ENCODE data around the gene EVC2.

GRCh38 chr4:5708449-5709206 lies at the start of gene EVC2:
- no peak; the same call in 1 of the 2 replicates for TF ChIP-seq PML (IDR thresholded peaks at IDR 0.05; ENCODE audit: low read length)
- no peak for TF ChIP-seq REST (IDR thresholded peaks at IDR 0.05; ENCODE audit: low read depth, low read length)
- no peak for TF ChIP-seq HDAC2 (IDR thresholded peaks at IDR 0.05)
- TF ChIP-seq CTCF (IDR thresholded peaks at IDR 0.05 in 2 of 3, conservative IDR thresholded peaks at IDR 0.05 in 1 of 3; ENCODE audit: control insufficient read depth in 2 of 3, extremely low read depth in 1 of 3, insufficient read depth in 1 of 3, low read depth in 3 of 3, low read length in 3 of 3), result no peak
- TF ChIP-seq MEF2A (IDR thresholded peaks at IDR 0.05; ENCODE audit: insufficient read depth, low read depth, low read length), result no peak
- no peak for TF ChIP-seq YY1 (IDR thresholded peaks at IDR 0.05; ENCODE audit: low read depth, low read length)
- TF ChIP-seq CHD1 (IDR thresholded peaks at IDR 0.05; ENCODE audit: low read depth, low read length), result no peak
- TF ChIP-seq TARDBP (IDR thresholded peaks at IDR 0.05; ENCODE audit: borderline replicate concordance), result no peak
- TF ChIP-seq, protein P1, sequence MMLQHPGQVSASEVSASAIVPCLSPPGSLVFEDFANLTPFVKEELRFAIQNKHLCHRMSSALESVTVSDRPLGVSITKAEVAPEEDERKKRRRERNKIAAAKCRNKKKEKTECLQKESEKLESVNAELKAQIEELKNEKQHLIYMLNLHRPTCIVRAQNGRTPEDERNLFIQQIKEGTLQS (IDR thresholded peaks at IDR 0.05; ENCODE audit: borderline replicate concordance, extremely low read depth, low read depth, low read length), result no peak
- no peak for TF ChIP-seq EP300 (IDR thresholded peaks at IDR 0.05; ENCODE audit: borderline replicate concordance in 1 of 2, control insufficient read depth in 1 of 2, low read depth in 2 of 2, low read length in 2 of 2)
- TF ChIP-seq SUPT20H (IDR thresholded peaks at IDR 0.05; ENCODE audit: borderline replicate concordance, control insufficient read depth, low read depth, low read length), result no peak
- 0 out of 2 replicates have a peak, but pooled peaks have one; percentile 18 for TF ChIP-seq NRF1 (conservative IDR thresholded peaks at IDR 0.05; ENCODE audit: low read depth, low read length)
- TF ChIP-seq ZZZ3 (IDR thresholded peaks at IDR 0.05; ENCODE audit: control insufficient read depth, insufficient read length, low read depth), result no peak
- no peak for TF ChIP-seq CHD2 (IDR thresholded peaks at IDR 0.05; ENCODE audit: borderline replicate concordance, low read depth, low read length)

Data from GM12878 (cell line).